CD14-positive monocyte (primary cell): Measurements from ENCODE around the gene TUBA3C. TPM values are rescaled to one million over a fixed set of nuclear protein-coding genes. Genes with fewer than 3 reads are reported as not detected.

ENCODE experiments used
- DNase-seq, 3 donors: peaks; one replicate each; pipeline ENCODE4 v3.0.0-alpha.2; 2011 to 2022
- H2AFZ ChIP-seq: 2 replicates; pipeline ENCODE4 v1.6.0; 2012; ENCODE audit warnings: mild to moderate bottlenecking, low read depth, low read length, inconsistent platforms; ENCODE audit not compliant: insufficient read depth, poor library complexity, severe bottlenecking
- H3K27ac ChIP-seq, 2 donors: 1 replicate in 1 of 2; 2 replicates in 1 of 2; pipeline ENCODE4 v1.5.1; 2012 to 2013; ENCODE audit warnings: low read length in 2 of 2, control low read depth in 1 of 2, inconsistent platforms in 1 of 2, low read depth in 1 of 2, mild to moderate bottlenecking in 1 of 2
- H3K27me3 ChIP-seq, 2 donors: one replicate each; pipeline versions ENCODE4 v1.6.0 to v1.6.1; 2011 to 2013; ENCODE audit warnings: low read length in 2 of 2; ENCODE audit not compliant: control insufficient read depth in 2 of 2, insufficient read depth in 2 of 2
- H3K36me3 ChIP-seq, 2 donors: replicated peaks in 1 of 2; 1 replicate in 1 of 2; 2 replicates in 1 of 2; pipeline versions ENCODE4 v1.5.1 to v1.6.1; 2012 to 2013; ENCODE audit warnings: low read length in 2 of 2, control low read depth in 1 of 2, inconsistent platforms in 1 of 2, mild to moderate bottlenecking in 1 of 2; ENCODE audit not compliant: insufficient read depth in 2 of 2, control insufficient read depth in 1 of 2
- H3K4me1 ChIP-seq, 2 donors: 1 replicate in 1 of 2; 2 replicates in 1 of 2; pipeline versions ENCODE4 v1.5.1 to v1.6.1; 2012 to 2013; ENCODE audit warnings: low read length in 2 of 2, control low read depth in 1 of 2, inconsistent platforms in 1 of 2, mild to moderate bottlenecking in 1 of 2, moderate library complexity in 1 of 2; ENCODE audit not compliant: insufficient read depth in 2 of 2, control insufficient read depth in 1 of 2
- H3K4me2 ChIP-seq: replicated peaks from 2 replicates; pipeline ENCODE3; 2012; ENCODE audit warnings: low read length, moderate library complexity, mild to moderate bottlenecking; ENCODE audit not compliant: poor library complexity, severe bottlenecking; ENCODE audit errors: extremely low read depth
- H3K4me3 ChIP-seq, 3 experiments: fragments of 200-600 bp in 1 of 3; sonication (generic) in 1 of 3; replicated peaks in 1 of 3; 1 replicate in 2 of 3; 2 replicates in 1 of 3; pipeline ENCODE4 v1.5.1; 2011 to 2013; ENCODE audit warnings: low read length in 3 of 3, mild to moderate bottlenecking in 3 of 3, control low read depth in 2 of 3, low read depth in 2 of 3, inconsistent platforms in 1 of 3, moderate library complexity in 1 of 3
- H3K79me2 ChIP-seq: 2 replicates; pipeline ENCODE4 v1.6.0; 2012; ENCODE audit warnings: mild to moderate bottlenecking, control low read depth, inconsistent platforms, low read length, moderate library complexity; ENCODE audit not compliant: insufficient read depth
- H3K9ac ChIP-seq: 2 replicates; pipeline ENCODE4 v1.6.0; 2017; ENCODE audit warnings: low read length, mild to moderate bottlenecking; ENCODE audit not compliant: insufficient read depth, poor library complexity, severe bottlenecking
- H3K9me3 ChIP-seq, 2 donors: replicated peaks in 1 of 2; 1 replicate in 1 of 2; 2 replicates in 1 of 2; pipeline versions ENCODE4 v1.5.1 to v1.6.1; 2012 to 2013; ENCODE audit warnings: low read length in 2 of 2, control low read depth in 1 of 2; ENCODE audit not compliant: control insufficient read depth in 1 of 2, insufficient read depth in 1 of 2
- H4K20me1 ChIP-seq: 2 replicates; pipeline ENCODE4 v1.6.0; 2012; ENCODE audit warnings: mild to moderate bottlenecking, low read length, control low read depth, moderate library complexity; ENCODE audit not compliant: insufficient read depth
- H3K27ac Mint-ChIP-seq, 7 donors: one replicate each; pipeline ENCODE4 v1.8.0; 2020; ENCODE audit warnings: mild to moderate bottlenecking in 7 of 7, mixed read lengths in 7 of 7, moderate library complexity in 6 of 7, inconsistent platforms in 2 of 7
- H3K27me3 Mint-ChIP-seq, 3 donors: one replicate each; pipeline ENCODE4 v1.8.0; 2021 to 2022; ENCODE audit warnings: low read depth in 3 of 3, mild to moderate bottlenecking in 3 of 3, mixed read lengths in 3 of 3, moderate library complexity in 3 of 3, inconsistent platforms in 1 of 3
- H3K36me3 Mint-ChIP-seq, 2 donors: one replicate each; pipeline ENCODE4 v1.8.0; 2020; ENCODE audit warnings: mixed read lengths in 2 of 2, inconsistent platforms in 1 of 2, mild to moderate bottlenecking in 1 of 2
- H3K4me1 Mint-ChIP-seq: one replicate; pipeline ENCODE4 v1.8.0; 2020; ENCODE audit warnings: mild to moderate bottlenecking, mixed read lengths
- H3K4me3 Mint-ChIP-seq, 2 donors: one replicate each; pipeline ENCODE4 v1.8.0; 2020; ENCODE audit warnings: mild to moderate bottlenecking in 2 of 2, mixed read lengths in 2 of 2, moderate library complexity in 1 of 2
- H3K9me3 Mint-ChIP-seq, 7 donors: one replicate each; pipeline ENCODE4 v1.8.0; 2020 to 2022; ENCODE audit warnings: mixed read lengths in 7 of 7, mild to moderate bottlenecking in 6 of 7, moderate library complexity in 6 of 7, inconsistent platforms in 2 of 7
- CTCF ChIP-seq: fragments of 200-600 bp; IDR thresholded peaks from one replicate; pipeline ENCODE4 v1.8.0; 2022; ENCODE audit warnings: antibody characterized with exemption, mild to moderate bottlenecking
- WGBS: methylation state at CpG from one replicate; pipeline ENCODE4 v1.1.5; 2013; ENCODE audit warnings: missing lambda C conversion rate; ENCODE audit not compliant: insufficient coverage; 5-methylcytosine and 5-hydroxymethylcytosine counted together
- intact Hi-C, 2 donors: fragments of 100-400 bp; cut with micrococcal nuclease; formaldehyde crosslinking; loops; one replicate each; pipeline versions ENCODE4 v1.15.0 to v1.15.1; 2023
- polyA plus RNA-seq, 3 donors: library from polyadenylated mRNA; depleted of rRNA in 1 of 3; unstranded in 2 of 3; stranded (reverse) in 1 of 3; fragments of 300-500 nt in 2 of 3; fragments of >200 nt in 1 of 3; fragmentation: Illumina TruSeq in 2 of 3; gene quantifications; 1 replicate in 2 of 3; 2 replicates in 1 of 3; pipeline ENCODE4 v1.2.3, GENCODE V29; 2012 to 2021

The TUBA3C gene
- polyA plus RNA-seq, 3 donors: not detected

- no peaks in the 10 kb centered on the region for H3K36me3 Mint-ChIP-seq
- peak overlapping the region in 1 of 7 donors; percentile 2 for H3K27ac Mint-ChIP-seq
- H3K27me3 Mint-ChIP-seq: no peaks in the 10 kb centered on the region
- peaks cover 24 to 55% (median 40%) of the 10 kb centered on the region in 7 donors for H3K9me3 Mint-ChIP-seq
- H3K4me3 ChIP-seq: no peak overlapping the region
- no peaks in the 10 kb centered on the region for H3K27me3 ChIP-seq
- intact Hi-C loops: no loop called here
- H3K36me3 ChIP-seq: no peaks in the 10 kb centered on the region
- no peak overlapping the region for H3K27ac ChIP-seq
- H3K4me1 Mint-ChIP-seq: no peaks in the 10 kb centered on the region
- no peak overlapping the region for H3K4me3 Mint-ChIP-seq
- DNase-seq: no peak
- no peak for TF ChIP-seq CTCF
- WGBS: 90% methylated on average over 8 of the region's 8 CpGs
- no peak overlapping the region for H3K9ac ChIP-seq
- H3K79me2 ChIP-seq: no peaks in the 10 kb centered on the region
- no peak overlapping the region for H3K4me2 ChIP-seq
- H4K20me1 ChIP-seq: no peaks in the 10 kb centered on the region
- H3K4me1 ChIP-seq: no peaks in the 10 kb centered on the region
- no peak overlapping the region for H2AFZ ChIP-seq
- H3K9me3 ChIP-seq: peaks cover 61 to 87% of the 10 kb centered on the region in 2 donors
These were observed 30.9 kb downstream of the TUBA3C start for GRCh38 chr13:19150712-19151228.

- no peaks in the 10 kb centered on the region for H3K36me3 ChIP-seq
- H3K4me2 ChIP-seq: no peak overlapping the region
- 96% methylated on average over 8 of the region's 10 CpGs for WGBS
- no peak overlapping the region for H2AFZ ChIP-seq
- Mint-ChIP-seq H3K36me3 (no peaks in the 10 kb centered on the region), H3K27me3 (no peaks in the 10 kb centered on the region), H3K27ac (no peak overlapping the region), H3K4me1 (no peaks in the 10 kb centered on the region), H3K9me3 (peaks cover 24 to 55% (median 41%) of the 10 kb centered on the region in 7 donors), H3K4me3 (no peak overlapping the region)
- no peak overlapping the region for H3K9ac ChIP-seq
- no peak overlapping the region for H3K4me3 ChIP-seq
- H3K9me3 ChIP-seq: peaks cover 55 to 81% of the 10 kb centered on the region in 2 donors
- H3K79me2 ChIP-seq: no peaks in the 10 kb centered on the region
- intact Hi-C loops: no loop called here
- no peak overlapping the region for H3K27ac ChIP-seq
- H3K27me3 ChIP-seq: no peaks in the 10 kb centered on the region
- H4K20me1 ChIP-seq: no peaks in the 10 kb centered on the region
- no peak for TF ChIP-seq CTCF
- no peaks in the 10 kb centered on the region for H3K4me1 ChIP-seq
- DNase-seq: no peak
These were observed 31.4 kb downstream of the TUBA3C start for GRCh38 chr13:19150226-19150625.
